Mesenteric fat pad (tissue), 1 donor: ENCODE results near the gene IL1RAP. TPM values are rescaled to one million over a fixed set of nuclear protein-coding genes. Genes with fewer than 3 reads are reported as not detected.

ENCODE experiments used
- total RNA-seq: library from RNA; stranded (reverse); fragmentation: NEBNext Ultra II Directional; extraction: Animal tissue kit (Norgen Biotek cat#: 25700); gene quantifications from one replicate; pipeline ENCODE4 v1.2.1, GENCODE V29; 2021
- donor health status: DM: yes; HTN: yes; CAD: no.

The IL1RAP gene
- total RNA-seq, 1 donor from 2014 or later, result 21.5 TPM

Other genes with a start within 250 kb of the IL1RAP start
- 0.10 TPM for gene CLDN1, start 191.6 kb upstream of the IL1RAP start, total RNA-seq
- not detected for gene CLDN16, start 125.9 kb upstream of the IL1RAP start, total RNA-seq
- gene TMEM207, start 64.2 kb upstream of the IL1RAP start, total RNA-seq, result not detected